HG02938 (cell line): ENCODE measurements around the gene POLG.
"Not testable (repeated sequence)": the region's sequence is repeated elsewhere in the genome, so short reads cannot be mapped to it uniquely, and the experiment has no call there.

Experiments
- ATAC-seq: cut with Tn5 transposase; IDR thresholded peaks from one replicate; pipeline ENCODE4 v1.9.1; 2021; ENCODE audit warnings: mild to moderate bottlenecking, moderate library complexity; ENCODE audit not compliant: unreplicated experiment

Gene POLG

DNA sequence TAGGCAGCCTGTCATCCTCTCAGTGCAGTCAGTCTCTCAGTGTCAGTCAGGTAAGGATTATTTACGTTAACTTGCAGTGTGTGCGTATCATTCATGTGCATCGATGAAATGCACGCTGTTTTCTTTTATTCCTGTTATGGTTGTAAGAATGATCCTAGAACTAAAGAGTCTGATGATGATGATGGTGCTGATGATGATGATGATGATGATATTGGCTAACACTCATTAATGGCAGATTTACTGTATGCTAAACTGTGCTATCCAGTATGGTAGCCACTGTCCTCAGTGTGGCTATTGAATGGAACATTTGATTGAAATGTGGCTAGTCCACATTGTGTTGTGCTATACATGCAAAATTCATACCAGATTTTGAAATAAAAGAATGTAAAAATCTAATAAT is 51.4 kb downstream of the POLG start:
- ATAC-seq, result no peak

DNA sequence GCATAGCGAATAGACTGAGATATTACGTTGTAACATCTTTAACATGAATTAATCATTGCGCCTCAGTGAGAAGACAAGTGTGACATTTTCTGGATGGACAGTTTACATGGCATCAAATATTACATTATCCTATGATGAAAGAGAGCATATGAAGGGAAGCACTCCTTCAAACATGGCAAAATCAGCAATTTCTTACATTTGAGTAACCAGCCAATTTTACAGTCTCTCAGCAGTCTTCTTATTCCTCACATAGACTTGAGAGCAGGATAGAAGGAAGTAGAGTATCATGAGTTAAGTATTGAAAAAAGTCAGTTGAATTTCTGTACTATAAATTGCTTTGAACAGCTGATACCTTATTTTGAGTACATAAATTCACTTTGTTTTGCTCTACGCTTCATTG is 52.0 kb downstream of the POLG start:
- ATAC-seq, result no peak

DNA sequence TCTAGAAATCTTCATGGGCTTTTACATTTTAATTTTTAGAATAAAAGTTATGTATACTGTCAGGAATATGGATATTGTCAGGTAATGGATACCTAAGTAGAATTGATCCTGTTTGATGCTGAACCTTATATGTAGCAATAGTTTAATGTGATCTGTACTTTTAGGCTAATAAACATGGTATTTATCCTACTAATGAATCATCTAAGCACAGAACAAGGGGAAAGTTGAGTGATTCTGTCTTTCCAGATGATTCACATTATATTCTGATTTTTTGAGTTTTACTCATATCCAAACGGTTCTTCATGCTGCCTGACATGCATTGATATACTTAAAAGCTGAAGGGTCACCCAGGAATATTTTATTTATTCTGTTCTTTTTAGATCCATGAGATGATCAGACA is 56.3 kb downstream of the POLG start:
- no peak for ATAC-seq

DNA sequence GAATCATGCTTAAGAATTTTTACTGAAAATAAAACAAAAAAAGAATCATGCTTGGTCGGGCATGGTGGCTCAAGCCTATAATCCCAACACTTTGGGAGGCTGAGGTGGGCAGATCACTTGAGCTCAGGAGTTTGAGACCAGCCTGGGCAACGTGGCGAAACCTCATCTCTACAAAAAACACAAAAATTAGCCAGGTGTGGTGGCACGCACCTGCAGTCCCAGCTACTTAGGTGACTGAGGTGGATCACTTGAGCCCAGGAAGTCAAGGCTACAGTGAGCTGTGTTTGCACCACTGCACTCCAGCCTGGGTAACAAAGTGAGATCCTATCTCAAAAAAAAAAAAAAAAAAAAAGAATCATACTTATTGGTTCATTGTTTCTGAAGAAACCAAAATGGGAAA is 57.3 kb downstream of the POLG start:
- not testable (repeated sequence) for ATAC-seq
